CD8-positive, alpha-beta memory T cell (primary cell): ENCODE data around the gene CA5B. TPM values are rescaled to one million over a fixed set of nuclear protein-coding genes. Genes with fewer than 3 reads are reported as not detected.
"Not testable (repeated sequence)": the region's sequence is repeated elsewhere in the genome, so short reads cannot be mapped to it uniquely, and the experiment has no call there.

Experiments
- CTCF ChIA-PET: fragments of 350-600 bp; sonication (Branson Sonifier 250); formaldehyde crosslinking; loops from one replicate; lab custom pipeline; 2021; ENCODE audit warnings: antibody characterized with exemption; lab: Charles Lee
- POLR2A ChIA-PET: fragments of 350-600 bp; sonication (Branson Sonifier 250); formaldehyde crosslinking; loops from one replicate; lab custom pipeline; 2021; ENCODE audit warnings: antibody characterized with exemption; lab: Charles Lee
- DNase-seq, 5 donors: peaks; one replicate each; pipeline versions ENCODE4 v3.0.0 to v3.0.0-alpha.2; 2020 to 2022; ENCODE audit warnings: mixed read lengths in 1 of 5
- H3K27ac ChIP-seq: one replicate; pipeline ENCODE4 v1.7.0; 2013; ENCODE audit warnings: low read depth, mild to moderate bottlenecking, low read length, moderate library complexity
- H3K27me3 ChIP-seq: 2 replicates; pipeline ENCODE4 v1.7.0; 2013; ENCODE audit warnings: low read length, mild to moderate bottlenecking; ENCODE audit not compliant: insufficient read depth, poor library complexity, severe bottlenecking
- H3K36me3 ChIP-seq: 2 replicates; pipeline ENCODE4 v1.7.0; 2013; ENCODE audit warnings: mild to moderate bottlenecking, low read length, moderate library complexity; ENCODE audit not compliant: insufficient read depth
- H3K4me1 ChIP-seq: 2 replicates; pipeline ENCODE4 v1.7.0; 2013; ENCODE audit warnings: mild to moderate bottlenecking, low read length, moderate library complexity; ENCODE audit not compliant: insufficient read depth
- H3K4me3 ChIP-seq: 2 replicates; pipeline ENCODE4 v1.7.0; 2013; ENCODE audit warnings: mild to moderate bottlenecking, low read length
- H3K9me3 ChIP-seq: 2 replicates; pipeline ENCODE4 v1.7.0; 2013; ENCODE audit warnings: mild to moderate bottlenecking, low read length
- H3K27ac Mint-ChIP-seq, 8 donors: one replicate each; pipeline ENCODE4 v1.8.0; 2020 to 2021; ENCODE audit warnings: mixed read lengths in 8 of 8, mild to moderate bottlenecking in 6 of 8, inconsistent platforms in 3 of 8, moderate library complexity in 3 of 8
- H3K27me3 Mint-ChIP-seq, 2 donors: one replicate each; pipeline ENCODE4 v1.8.0; 2020 to 2021; ENCODE audit warnings: mixed read lengths in 2 of 2, mild to moderate bottlenecking in 1 of 2, moderate library complexity in 1 of 2
- H3K36me3 Mint-ChIP-seq, 3 donors: one replicate each; pipeline ENCODE4 v1.8.0; 2020 to 2021; ENCODE audit warnings: mixed read lengths in 3 of 3, inconsistent platforms in 1 of 3, mild to moderate bottlenecking in 1 of 3
- H3K4me1 Mint-ChIP-seq, 3 donors: one replicate each; pipeline ENCODE4 v1.8.0; 2020 to 2021; ENCODE audit warnings: mixed read lengths in 3 of 3, inconsistent platforms in 1 of 3, mild to moderate bottlenecking in 1 of 3
- H3K4me3 Mint-ChIP-seq, 7 donors: one replicate each; pipeline ENCODE4 v1.8.0; 2020 to 2021; ENCODE audit warnings: mixed read lengths in 7 of 7, mild to moderate bottlenecking in 6 of 7, moderate library complexity in 4 of 7, inconsistent platforms in 2 of 7
- H3K9me3 Mint-ChIP-seq, 5 donors: one replicate each; pipeline ENCODE4 v1.8.0; 2020 to 2022; ENCODE audit warnings: mixed read lengths in 5 of 5, mild to moderate bottlenecking in 3 of 5, moderate library complexity in 2 of 5, inconsistent platforms in 1 of 5
- polyA plus RNA-seq: library from polyadenylated mRNA; unstranded; fragments of 300-500 nt; fragmentation: Illumina TruSeq; gene quantifications from one replicate; pipeline ENCODE4 v1.2.3, GENCODE V29; 2021
- total RNA-seq, 2 experiments: library from RNA; stranded (reverse); gene quantifications; one replicate each; pipeline ENCODE4 v1.2.3, GENCODE V29; 2021

CA5B gene
- total and polyA plus RNA-seq, 3 experiments from 2014 or later, result 8.8 to 94.6 (median 9.0) TPM

GRCh38 chrX:15718283-15718970 lies 19.6 kb upstream of the CA5B start:
- no peak for DNase-seq
- H3K36me3 Mint-ChIP-seq, result peaks cover 5 to 15% (median 5%) of the 10 kb centered on the region in 3 donors
- H3K4me3 Mint-ChIP-seq, result no peak overlapping the region
- no peaks in the 10 kb centered on the region for H3K36me3 ChIP-seq
- no peaks in the 10 kb centered on the region for H3K9me3 Mint-ChIP-seq
- H3K27me3 Mint-ChIP-seq, result no peaks in the 10 kb centered on the region
- H3K27ac ChIP-seq, result no peak overlapping the region
- H3K4me3 ChIP-seq, result no peak overlapping the region
- H3K27ac Mint-ChIP-seq, result peak overlapping the region in 2 of 8 donors; percentile 55 to 70
- H3K27me3 ChIP-seq, result no peaks in the 10 kb centered on the region
- H3K4me1 ChIP-seq, result no peaks in the 10 kb centered on the region
- peaks cover 0 to 4% (median 2%) of the 10 kb centered on the region in 3 donors for H3K4me1 Mint-ChIP-seq
- ChIA-PET POLR2A (no interaction called here), CTCF (no interaction called here)
- no peaks in the 10 kb centered on the region for H3K9me3 ChIP-seq

- H3K9me3 ChIP-seq, result no peaks in the 10 kb centered on the region
- H3K9me3 Mint-ChIP-seq, result no peaks in the 10 kb centered on the region
- no peaks in the 10 kb centered on the region for H3K27me3 ChIP-seq
- H3K4me3 Mint-ChIP-seq, result no peak overlapping the region
- POLR2A ChIA-PET, result interaction anchor here (0.6 kb wide), 1 partner anchor 10 kb away, joined by 4 read pairs; no protein-coding TSS in a partner anchor
- peaks cover 0 to 2% (median 0%) of the 10 kb centered on the region in 3 donors for H3K4me1 Mint-ChIP-seq
- no peaks in the 10 kb centered on the region for H3K36me3 ChIP-seq
- CTCF ChIA-PET, result no interaction called here
- peak overlapping the region in 1 of 8 donors; percentile 71 for H3K27ac Mint-ChIP-seq
- DNase-seq, result no peak
- H3K4me1 ChIP-seq, result no peaks in the 10 kb centered on the region
- no peaks in the 10 kb centered on the region for H3K27me3 Mint-ChIP-seq
- no peak overlapping the region for H3K27ac ChIP-seq
- H3K4me3 ChIP-seq, result no peak overlapping the region
- peaks cover 5 to 12% (median 5%) of the 10 kb centered on the region in 3 donors for H3K36me3 Mint-ChIP-seq
Measured at GRCh38 chrX:15719324-15719968, 18.6 kb upstream of the CA5B start.

GRCh38 chrX:15721911-15722310 lies 16.2 kb upstream of the CA5B start:
- no peak overlapping the region for H3K27ac Mint-ChIP-seq
- no peaks in the 10 kb centered on the region for H3K4me1 Mint-ChIP-seq
- H3K4me3 ChIP-seq, result no peak overlapping the region
- CTCF ChIA-PET, result no interaction called here
- H3K4me3 Mint-ChIP-seq, result no peak overlapping the region
- H3K9me3 ChIP-seq, result no peaks in the 10 kb centered on the region
- H3K9me3 Mint-ChIP-seq, result no peaks in the 10 kb centered on the region
- no peaks in the 10 kb centered on the region for H3K27me3 ChIP-seq
- no peak for DNase-seq
- peaks cover 0 to 8% (median 2%) of the 10 kb centered on the region in 3 donors for H3K36me3 Mint-ChIP-seq
- H3K27ac ChIP-seq, result no peak overlapping the region
- H3K27me3 Mint-ChIP-seq, result no peaks in the 10 kb centered on the region
- H3K36me3 ChIP-seq, result no peaks in the 10 kb centered on the region
- no peaks in the 10 kb centered on the region for H3K4me1 ChIP-seq
- POLR2A ChIA-PET, result no interaction called here

- Mint-ChIP-seq H3K27me3 (no peaks in the 10 kb centered on the region), H3K27ac (no peak overlapping the region), H3K36me3 (peaks cover 0 to 7% (median 0%) of the 10 kb centered on the region in 3 donors), H3K9me3 (no peaks in the 10 kb centered on the region), H3K4me1 (no peaks in the 10 kb centered on the region), H3K4me3 (no peak overlapping the region)
- ChIA-PET CTCF (interaction anchor here (1.3 kb wide), 1 partner anchor 34 kb away, joined by 3 read pairs; no protein-coding TSS in a partner anchor), POLR2A (no interaction called here)
- Histone ChIP-seq H3K4me1 (no peaks in the 10 kb centered on the region), H3K27ac (no peak overlapping the region), H3K27me3 (no peaks in the 10 kb centered on the region), H3K36me3 (no peaks in the 10 kb centered on the region), H3K4me3 (no peak overlapping the region), H3K9me3 (no peaks in the 10 kb centered on the region)
- no peak for DNase-seq
Measured at GRCh38 chrX:15723887-15724517, 14.1 kb upstream of the CA5B start.

- H3K9me3 ChIP-seq, result no peaks in the 10 kb centered on the region
- DNase-seq, result no peak
- Mint-ChIP-seq H3K9me3 (no peaks in the 10 kb centered on the region), H3K27ac (no peak overlapping the region), H3K4me3 (no peak overlapping the region), H3K4me1 (no peaks in the 10 kb centered on the region), H3K27me3 (no peaks in the 10 kb centered on the region), H3K36me3 (peaks cover 0 to 6% (median 0%) of the 10 kb centered on the region in 3 donors)
- no peak overlapping the region for H3K27ac ChIP-seq
- H3K4me3 ChIP-seq, result no peak overlapping the region
- POLR2A ChIA-PET, result no interaction called here
- H3K27me3 ChIP-seq, result no peaks in the 10 kb centered on the region
- H3K36me3 ChIP-seq, result no peaks in the 10 kb centered on the region
- CTCF ChIA-PET, result no interaction called here
- H3K4me1 ChIP-seq, result no peaks in the 10 kb centered on the region
Measured at GRCh38 chrX:15724911-15725310, 13.2 kb upstream of the CA5B start.

GRCh38 chrX:15731368-15731767 lies 6.7 kb upstream of the CA5B start:
- CTCF ChIA-PET, H3K36me3 ChIP-seq, H3K27ac Mint-ChIP-seq, H3K27me3 Mint-ChIP-seq, H3K9me3 ChIP-seq, H3K27ac ChIP-seq, H3K4me3 Mint-ChIP-seq, DNase-seq, H3K4me3 ChIP-seq, H3K9me3 Mint-ChIP-seq, H3K27me3 ChIP-seq, POLR2A ChIA-PET, H3K4me1 ChIP-seq, H3K36me3 Mint-ChIP-seq: not testable (repeated sequence)
- H3K4me1 Mint-ChIP-seq, result peaks cover 0 to 10% (median under 1%) of the 10 kb centered on the region in 3 donors

- H3K27me3 Mint-ChIP-seq, result no peaks in the 10 kb centered on the region
- Histone ChIP-seq H3K27me3 (no peaks in the 10 kb centered on the region), H3K27ac (peak overlapping the region; percentile 38), H3K9me3 (no peaks in the 10 kb centered on the region), H3K4me1 (peaks cover 17% of the 10 kb centered on the region), H3K36me3 (no peaks in the 10 kb centered on the region), H3K4me3 (peak overlapping the region; percentile 54)
- POLR2A ChIA-PET, result interaction anchor here (0.7 to 3.7 kb wide), 8 partner anchors 13 to 117 kb away, joined by 3 to 62 read pairs (median 6); partner anchors contain the start of genes AP1S2 and ZRSR2
- H3K4me3 Mint-ChIP-seq, result peak overlapping the region; percentile 93 to 99 (median 98)
- peaks cover 0 to 2% (median 0%) of the 10 kb centered on the region in 5 donors for H3K9me3 Mint-ChIP-seq
- H3K36me3 Mint-ChIP-seq, result peaks cover 6 to 17% (median 14%) of the 10 kb centered on the region in 3 donors
- H3K4me1 Mint-ChIP-seq, result peaks cover 41 to 57% (median 47%) of the 10 kb centered on the region in 3 donors
- peak in 1 of 5 donors; percentile 20 for DNase-seq
- H3K27ac Mint-ChIP-seq, result peak overlapping the region; percentile 84 to 97 (median 95)
- CTCF ChIA-PET, result interaction anchor here (1.2 to 3.6 kb wide), 5 partner anchors 13 to 54 kb away, joined by 3 to 31 read pairs (median 6); partner anchors contain the start of gene ZRSR2
Measured at GRCh38 chrX:15737190-15737958, 696 bp upstream of the CA5B start.
